H9 (cell line): ENCODE results near the gene HMGCS2. TPM values are rescaled to one million over a fixed set of nuclear protein-coding genes. Genes with fewer than 3 reads are reported as not detected.

ENCODE experiments used
- DNase-seq: peaks from one replicate; pipeline ENCODE4 v3.0.0-alpha.2; 2017
- H2AFZ ChIP-seq: one replicate; pipeline ENCODE4 v1.6.1; 2013; ENCODE audit warnings: mild to moderate bottlenecking, low read length, control low read depth, moderate library complexity
- H2AK5ac ChIP-seq: 2 replicates; pipeline ENCODE4 v1.6.1; 2013; ENCODE audit warnings: low read length, control low read depth, mixed read lengths; ENCODE audit not compliant: insufficient read length
- H2BK120ac ChIP-seq: one replicate; pipeline ENCODE4 v1.6.1; 2013; ENCODE audit warnings: low read depth, mild to moderate bottlenecking, low read length, control low read depth, inconsistent platforms; ENCODE audit not compliant: poor library complexity, severe bottlenecking
- H2BK12ac ChIP-seq: 2 replicates; pipeline ENCODE4 v1.6.1; 2013; ENCODE audit warnings: low read length, control low read depth, mixed read lengths, low read depth; ENCODE audit not compliant: insufficient read length
- H2BK15ac ChIP-seq: 2 replicates; pipeline ENCODE4 v1.6.1; 2013; ENCODE audit warnings: low read depth, low read length, control low read depth
- H2BK20ac ChIP-seq: one replicate; pipeline ENCODE4 v1.6.1; 2013; ENCODE audit warnings: low read depth, mild to moderate bottlenecking, low read length, control low read depth, inconsistent platforms; ENCODE audit not compliant: poor library complexity, severe bottlenecking
- H2BK5ac ChIP-seq: 2 replicates; pipeline ENCODE4 v1.6.1; 2013; ENCODE audit warnings: low read length, control low read depth, mixed read lengths; ENCODE audit not compliant: insufficient read length
- H3K14ac ChIP-seq: 2 replicates; pipeline ENCODE4 v1.6.1; 2013; ENCODE audit warnings: low read length, control low read depth; ENCODE audit not compliant: insufficient read depth
- H3K18ac ChIP-seq: 2 replicates; pipeline ENCODE4 v1.6.1; 2013; ENCODE audit warnings: low read depth, mild to moderate bottlenecking, mixed read lengths, low read length, control low read depth; ENCODE audit not compliant: insufficient read length
- H3K23ac ChIP-seq: 2 replicates; pipeline ENCODE4 v1.6.1; 2013; ENCODE audit warnings: low read length, control low read depth, mixed read lengths, low read depth; ENCODE audit not compliant: insufficient read length
- H3K23me2 ChIP-seq: 2 replicates; pipeline ENCODE4 v1.6.1; 2013; ENCODE audit warnings: low read depth, mild to moderate bottlenecking, mixed read lengths, low read length, control low read depth; ENCODE audit not compliant: insufficient read length, poor library complexity, severe bottlenecking
- H3K27ac ChIP-seq: 2 replicates; pipeline ENCODE4 v1.5.1; 2013; ENCODE audit warnings: low read length, control low read depth, mixed read lengths, low read depth; ENCODE audit not compliant: insufficient read length
- H3K27me3 ChIP-seq: 2 replicates; pipeline ENCODE4 v1.6.1; 2013; ENCODE audit warnings: low read length, control low read depth, inconsistent platforms; ENCODE audit not compliant: insufficient read depth
- H3K4ac ChIP-seq: 2 replicates; pipeline ENCODE4 v1.6.1; 2013; ENCODE audit warnings: low read depth, mild to moderate bottlenecking, control low read depth, inconsistent platforms, low read length, moderate library complexity
- H3K4me1 ChIP-seq: 2 replicates; pipeline ENCODE4 v1.6.1; 2013; ENCODE audit warnings: low read length, control low read depth, inconsistent platforms; ENCODE audit not compliant: insufficient read depth
- H3K4me2 ChIP-seq: 2 replicates; pipeline ENCODE4 v1.6.1; 2013; ENCODE audit warnings: low read length, control low read depth, mixed read lengths; ENCODE audit not compliant: insufficient read length, insufficient read depth
- H3K56ac ChIP-seq: 2 replicates; pipeline ENCODE4 v1.6.1; 2013; ENCODE audit warnings: low read depth, mild to moderate bottlenecking, mixed read lengths, low read length, control low read depth; ENCODE audit not compliant: insufficient read length
- H3K79me1 ChIP-seq: 2 replicates; pipeline ENCODE4 v1.6.1; 2013; ENCODE audit warnings: low read depth, mild to moderate bottlenecking, moderate library complexity, low read length, control low read depth, inconsistent platforms; ENCODE audit not compliant: insufficient read depth, poor library complexity, severe bottlenecking
- H3K79me2 ChIP-seq: 2 replicates; pipeline ENCODE4 v1.6.1; 2013; ENCODE audit warnings: low read length, control low read depth, inconsistent platforms; ENCODE audit not compliant: insufficient read depth
- H3K9ac ChIP-seq: 2 replicates; pipeline ENCODE4 v1.6.1; 2013; ENCODE audit warnings: low read length, control low read depth, mixed read lengths; ENCODE audit not compliant: insufficient read length; ENCODE audit errors: extremely low read depth
- H3K9me3 ChIP-seq: one replicate; pipeline ENCODE4 v1.6.1; 2013; ENCODE audit warnings: low read depth, low read length, inconsistent platforms; ENCODE audit not compliant: control insufficient read depth
- H3T11ph ChIP-seq: one replicate; pipeline ENCODE4 v1.6.1; 2013; ENCODE audit warnings: mild to moderate bottlenecking, low read length, control low read depth, inconsistent platforms
- H4K20me1 ChIP-seq: one replicate; pipeline ENCODE4 v1.6.1; 2013; ENCODE audit not compliant: control insufficient read depth, insufficient read length, insufficient read depth
- H4K5ac ChIP-seq: 2 replicates; pipeline ENCODE4 v1.6.1; 2013; ENCODE audit warnings: low read depth, mild to moderate bottlenecking, mixed read lengths, low read length, control low read depth; ENCODE audit not compliant: insufficient read length
- H4K8ac ChIP-seq: replicated peaks from 2 replicates; pipeline ENCODE4 v1.6.1; 2013; ENCODE audit warnings: low read length, control low read depth, mixed read lengths, low read depth; ENCODE audit not compliant: insufficient read length
- H4K91ac ChIP-seq: 2 replicates; pipeline ENCODE4 v1.6.1; 2013; ENCODE audit warnings: low read depth, mild to moderate bottlenecking, moderate library complexity, mixed read lengths, low read length, control low read depth; ENCODE audit not compliant: insufficient read length
- H3K27ac Mint-ChIP-seq, 3 experiments: 2 replicates in 2 of 3; 3 replicates in 1 of 3; pipeline ENCODE4 v1.8.0; 2020 to 2021; ENCODE audit warnings: mixed read lengths in 3 of 3, mild to moderate bottlenecking in 1 of 3, moderate library complexity in 1 of 3
- H3K27me3 Mint-ChIP-seq: 2 replicates; pipeline ENCODE4 v1.8.0; 2021; ENCODE audit warnings: low read depth, mild to moderate bottlenecking, moderate library complexity, mixed read lengths
- H3K36me3 Mint-ChIP-seq, 3 experiments: 2 replicates in 2 of 3; 3 replicates in 1 of 3; pipeline ENCODE4 v1.8.0; 2020 to 2021; ENCODE audit warnings: low read depth in 3 of 3, mixed read lengths in 3 of 3; ENCODE audit not compliant: insufficient read depth in 1 of 3
- H3K4me1 Mint-ChIP-seq, 2 experiments: 2 replicates each; pipeline ENCODE4 v1.8.0; 2020; ENCODE audit warnings: mixed read lengths in 2 of 2
- H3K4me3 Mint-ChIP-seq, 2 experiments: 2 replicates in 1 of 2; 3 replicates in 1 of 2; pipeline ENCODE4 v1.8.0; 2020 to 2021; ENCODE audit warnings: mild to moderate bottlenecking in 2 of 2, mixed read lengths in 2 of 2, moderate library complexity in 1 of 2
- H3K9me3 Mint-ChIP-seq, 2 experiments: 2 replicates in 1 of 2; 3 replicates in 1 of 2; pipeline ENCODE4 v1.8.0; 2020; ENCODE audit warnings: mild to moderate bottlenecking in 2 of 2, mixed read lengths in 2 of 2, moderate library complexity in 1 of 2
- CTCF ChIP-seq: fragments of 200-600 bp; sonication (generic); conservative IDR thresholded peaks from 3 replicates; pipeline ENCODE4 v1.8.0; 2021; ENCODE audit warnings: antibody characterized with exemption, mild to moderate bottlenecking
- WGBS: extraction: QIAGEN DNeasy Blood & Tissue Kit; methylation state at CpG from one replicate; pipeline ENCODE4 v1.1.7; 2013; ENCODE audit warnings: missing lambda C conversion rate, low lambda C conversion rate, mixed read lengths; ENCODE audit not compliant: insufficient read length; ENCODE audit errors: extremely low coverage; 5-methylcytosine and 5-hydroxymethylcytosine counted together
- total RNA-seq: library from RNA; stranded (reverse); gene quantifications from 2 replicates; pipeline ENCODE4 v1.2.1, GENCODE V29; 2021

The HMGCS2 gene
- total RNA-seq, 1 experiment from 2014 or later: not detected

- no peaks in the 10 kb centered on the region for H3K9me3 Mint-ChIP-seq
- no peaks in the 10 kb centered on the region for H3K9me3 ChIP-seq
- no peaks in the 10 kb centered on the region for H3K4me1 Mint-ChIP-seq
- H3K56ac ChIP-seq: no peak overlapping the region
- no peak overlapping the region for H3K4me3 Mint-ChIP-seq
- H4K5ac ChIP-seq: no peak overlapping the region
- no peak overlapping the region for H3K27ac ChIP-seq
- no peak overlapping the region for H2BK15ac ChIP-seq
- H2AK5ac ChIP-seq: no peak overlapping the region
- no peaks in the 10 kb centered on the region; the same call in 1 of the 2 replicates for H3K27me3 Mint-ChIP-seq
- H3K36me3 Mint-ChIP-seq: peaks cover 73 to 94% (median 88%) of the 10 kb centered on the region in 3 experiments
- no peak overlapping the region for H3K14ac ChIP-seq
- no peak overlapping the region for H2BK120ac ChIP-seq
- H2BK12ac ChIP-seq: no peak overlapping the region
- no peak overlapping the region for H3K23ac ChIP-seq
- no peak overlapping the region for H2AFZ ChIP-seq
- no peak for TF ChIP-seq CTCF
- peaks cover 5% of the 10 kb centered on the region for H4K20me1 ChIP-seq
- H2BK5ac ChIP-seq: no peak overlapping the region
- no peak for DNase-seq
- no CpG with 5 or more reads among the region's 3 CpGs for WGBS
- no peaks in the 10 kb centered on the region for H3K23me2 ChIP-seq
- no peak overlapping the region for H3K4me2 ChIP-seq
- H2BK20ac ChIP-seq: no peak overlapping the region
- no peaks in the 10 kb centered on the region for H3K4me1 ChIP-seq
- peaks cover 14% of the 10 kb centered on the region for H3K79me1 ChIP-seq
- H3K27ac Mint-ChIP-seq: peak overlapping the region in 2 of 3 experiments; percentile 8 to 61; a peak in 2 of 7 replicates
- H4K8ac ChIP-seq: no peak overlapping the region
- H3K27me3 ChIP-seq: no peaks in the 10 kb centered on the region
- H3T11ph ChIP-seq: no peak overlapping the region
- no peak overlapping the region for H3K9ac ChIP-seq
- no peak overlapping the region for H4K91ac ChIP-seq
- no peak overlapping the region for H3K18ac ChIP-seq
- H3K79me2 ChIP-seq: no peaks in the 10 kb centered on the region
- no peak overlapping the region for H3K4ac ChIP-seq
Observed at GRCh38 chr1:119733754-119734153, 35.0 kb downstream of the HMGCS2 start.
